Hematopoietic multipotent progenitor cell treated with erythropoietin and hydrocortisone succinate and interleukin-3 and kit ligand, for 8 days (in vitro differentiated cells): ENCODE data around the gene ZNF143.

ENCODE experiments used
- DNase-seq: peaks from one replicate; pipeline ENCODE4 v3.0.0-alpha.2; 2015

The ZNF143 gene

GRCh38 chr11:9575260-9576240 lies 114.7 kb downstream of the ZNF143 start:
- peak; percentile 66 for DNase-seq

GRCh38 chr11:9576701-9577381 lies 116.0 kb downstream of the ZNF143 start:
- no peak for DNase-seq

GRCh38 chr11:9577556-9577955 lies 116.7 kb downstream of the ZNF143 start:
- no peak for DNase-seq
